Activated T-helper 2 cell treated with anti-CD3 and anti-CD28 coated beads, Interferon-gamma antibody, Interleukin-2, Interleukin-4, amounts not matched to agents 10 μg/mL and 5 μg/mL and 100 μg/mL, durations not matched to agents 14 hours and 24 hours and 36 hours (primary cell): ENCODE results near the gene KREMEN1. TPM values are rescaled to one million over a fixed set of nuclear protein-coding genes. Genes with fewer than 3 reads are reported as not detected.

Experiments
- DNase-seq: peaks from one replicate; pipeline ENCODE4 v3.0.0; 2021; ENCODE audit warnings: low spot score
- H3K27ac Mint-ChIP-seq: one replicate; pipeline ENCODE4 v1.8.0; 2021; ENCODE audit warnings: mixed read lengths
- H3K27me3 Mint-ChIP-seq: one replicate; pipeline ENCODE4 v1.8.0; 2021; ENCODE audit warnings: low read depth, mixed read lengths
- H3K36me3 Mint-ChIP-seq: one replicate; pipeline ENCODE4 v1.8.0; 2021; ENCODE audit warnings: low read depth, mixed read lengths
- H3K4me1 Mint-ChIP-seq: one replicate; pipeline ENCODE4 v1.8.0; 2021; ENCODE audit warnings: low read depth, mixed read lengths
- H3K4me3 Mint-ChIP-seq: one replicate; pipeline ENCODE4 v1.8.0; 2021; ENCODE audit warnings: low read depth, mild to moderate bottlenecking, moderate library complexity, mixed read lengths
- H3K9me3 Mint-ChIP-seq: one replicate; pipeline ENCODE4 v1.8.0; 2021; ENCODE audit warnings: mixed read lengths
- intact Hi-C: fragments of 100-400 bp; cut with micrococcal nuclease; formaldehyde crosslinking; loops from one replicate; pipeline ENCODE4 v1.15.1; 2023
- total RNA-seq: library from RNA; stranded (reverse); gene quantifications from 2 replicates; pipeline ENCODE4 v1.2.3, GENCODE V29; 2022

The KREMEN1 gene
- total RNA-seq, 1 donor from 2014 or later: 0.27 TPM

GRCh38 chr22:29148826-29149225 lies 76.0 kb downstream of the KREMEN1 start:
- Mint-ChIP-seq H3K27ac (no peak overlapping the region), H3K36me3 (no peaks in the 10 kb centered on the region), H3K4me1 (peaks cover 3% of the 10 kb centered on the region), H3K4me3 (no peak overlapping the region), H3K27me3 (peaks cover 14% of the 10 kb centered on the region), H3K9me3 (no peaks in the 10 kb centered on the region)
- no peak for DNase-seq
- intact Hi-C loops: no loop called here

- H3K27me3 Mint-ChIP-seq: peaks cover 16% of the 10 kb centered on the region
- no peak for DNase-seq
- H3K36me3 Mint-ChIP-seq: no peaks in the 10 kb centered on the region
- no peaks in the 10 kb centered on the region for H3K9me3 Mint-ChIP-seq
- peaks cover 10% of the 10 kb centered on the region for H3K4me1 Mint-ChIP-seq
- no peak overlapping the region for H3K27ac Mint-ChIP-seq
- intact Hi-C loops: loop anchor here (5.0 kb wide), 1 partner anchor 97 kb away; no protein-coding TSS in a partner anchor
- H3K4me3 Mint-ChIP-seq: no peak overlapping the region
Observed at GRCh38 chr22:29149841-29150555, 77.2 kb downstream of the KREMEN1 start.

GRCh38 chr22:29150701-29151100 lies 77.9 kb downstream of the KREMEN1 start:
- H3K27ac Mint-ChIP-seq: no peak overlapping the region
- peaks cover 16% of the 10 kb centered on the region for H3K27me3 Mint-ChIP-seq
- no peaks in the 10 kb centered on the region for H3K9me3 Mint-ChIP-seq
- DNase-seq: no peak
- H3K4me1 Mint-ChIP-seq: peaks cover 10% of the 10 kb centered on the region
- no peaks in the 10 kb centered on the region for H3K36me3 Mint-ChIP-seq
- intact Hi-C loops: loop anchor here (5.0 kb wide), 1 partner anchor 97 kb away; no protein-coding TSS in a partner anchor
- no peak overlapping the region for H3K4me3 Mint-ChIP-seq

- no peak for DNase-seq
- H3K4me3 Mint-ChIP-seq: no peak overlapping the region
- no peaks in the 10 kb centered on the region for H3K36me3 Mint-ChIP-seq
- no peak overlapping the region for H3K27ac Mint-ChIP-seq
- H3K4me1 Mint-ChIP-seq: peaks cover 10% of the 10 kb centered on the region
- H3K9me3 Mint-ChIP-seq: no peaks in the 10 kb centered on the region
- H3K27me3 Mint-ChIP-seq: peaks cover 16% of the 10 kb centered on the region
- intact Hi-C loops: loop anchor here (5.0 kb wide), 1 partner anchor 96 kb away; no protein-coding TSS in a partner anchor
Observed at GRCh38 chr22:29151316-29151715, 78.5 kb downstream of the KREMEN1 start.

- Mint-ChIP-seq H3K27ac (no peak overlapping the region), H3K4me3 (no peak overlapping the region), H3K36me3 (no peaks in the 10 kb centered on the region), H3K27me3 (peaks cover 16% of the 10 kb centered on the region), H3K4me1 (peaks cover 10% of the 10 kb centered on the region), H3K9me3 (no peaks in the 10 kb centered on the region)
- intact Hi-C loops: loop anchor here (5.0 kb wide), 1 partner anchor 95 kb away; no protein-coding TSS in a partner anchor
- DNase-seq: no peak
Observed at GRCh38 chr22:29152045-29152953, 79.5 kb downstream of the KREMEN1 start.

- no peak overlapping the region for H3K27ac Mint-ChIP-seq
- H3K4me1 Mint-ChIP-seq: peaks cover 10% of the 10 kb centered on the region
- intact Hi-C loops: loop anchor here (5.0 kb wide), 1 partner anchor 94 kb away; no protein-coding TSS in a partner anchor
- H3K36me3 Mint-ChIP-seq: no peaks in the 10 kb centered on the region
- no peak for DNase-seq
- peaks cover 13% of the 10 kb centered on the region for H3K27me3 Mint-ChIP-seq
- H3K4me3 Mint-ChIP-seq: no peak overlapping the region
- H3K9me3 Mint-ChIP-seq: no peaks in the 10 kb centered on the region
Observed at GRCh38 chr22:29152954-29153719, 80.3 kb downstream of the KREMEN1 start.

- Mint-ChIP-seq H3K36me3 (no peaks in the 10 kb centered on the region), H3K27me3 (peaks cover 13% of the 10 kb centered on the region), H3K27ac (no peak overlapping the region), H3K9me3 (no peaks in the 10 kb centered on the region), H3K4me3 (no peak overlapping the region), H3K4me1 (peaks cover 10% of the 10 kb centered on the region)
- peak; percentile 67 for DNase-seq
- intact Hi-C loops: loop anchor here (5.0 kb wide), 1 partner anchor 93 kb away; no protein-coding TSS in a partner anchor
Observed at GRCh38 chr22:29154364-29155048, 81.7 kb downstream of the KREMEN1 start.

- no peak overlapping the region for H3K4me3 Mint-ChIP-seq
- H3K36me3 Mint-ChIP-seq: no peaks in the 10 kb centered on the region
- H3K27ac Mint-ChIP-seq: no peak overlapping the region
- intact Hi-C loops: no loop called here
- H3K9me3 Mint-ChIP-seq: no peaks in the 10 kb centered on the region
- H3K4me1 Mint-ChIP-seq: peaks cover 14% of the 10 kb centered on the region
- peaks cover 22% of the 10 kb centered on the region for H3K27me3 Mint-ChIP-seq
- no peak for DNase-seq
Observed at GRCh38 chr22:29155966-29156365, 83.1 kb downstream of the KREMEN1 start.

- Mint-ChIP-seq H3K4me1 (peaks cover 15% of the 10 kb centered on the region), H3K27me3 (peaks cover 22% of the 10 kb centered on the region), H3K27ac (no peak overlapping the region), H3K36me3 (no peaks in the 10 kb centered on the region), H3K4me3 (no peak overlapping the region), H3K9me3 (no peaks in the 10 kb centered on the region)
- DNase-seq: no peak
- intact Hi-C loops: no loop called here
Observed at GRCh38 chr22:29156507-29156906, 83.7 kb downstream of the KREMEN1 start.

- H3K27me3 Mint-ChIP-seq: peaks cover 20% of the 10 kb centered on the region
- H3K4me1 Mint-ChIP-seq: peaks cover 15% of the 10 kb centered on the region
- no peaks in the 10 kb centered on the region for H3K36me3 Mint-ChIP-seq
- H3K9me3 Mint-ChIP-seq: no peaks in the 10 kb centered on the region
- no peak overlapping the region for H3K27ac Mint-ChIP-seq
- DNase-seq: no peak
- no peak overlapping the region for H3K4me3 Mint-ChIP-seq
- intact Hi-C loops: no loop called here
Observed at GRCh38 chr22:29157759-29158535, 85.1 kb downstream of the KREMEN1 start.

- intact Hi-C loops: no loop called here
- no peak for DNase-seq
- Mint-ChIP-seq H3K27ac (no peak overlapping the region), H3K4me1 (peaks cover 15% of the 10 kb centered on the region), H3K4me3 (no peak overlapping the region), H3K36me3 (no peaks in the 10 kb centered on the region), H3K27me3 (peaks cover 18% of the 10 kb centered on the region), H3K9me3 (no peaks in the 10 kb centered on the region)
Observed at GRCh38 chr22:29158546-29158945, 85.7 kb downstream of the KREMEN1 start.
